HUDEP-2 (cell line): ENCODE results near the gene SYNCRIP.
"Not testable (repeated sequence)": the region's sequence is repeated elsewhere in the genome, so short reads cannot be mapped to it uniquely, and the experiment has no call there.

Source experiments
- DNase-seq, 76 experiments: peaks; one replicate each; lab custom pipeline; 2025; ENCODE audit not compliant: unreplicated experiment in 76 of 76; lab: John Stamatoyannopoulos, UW

Gene SYNCRIP

DNA sequence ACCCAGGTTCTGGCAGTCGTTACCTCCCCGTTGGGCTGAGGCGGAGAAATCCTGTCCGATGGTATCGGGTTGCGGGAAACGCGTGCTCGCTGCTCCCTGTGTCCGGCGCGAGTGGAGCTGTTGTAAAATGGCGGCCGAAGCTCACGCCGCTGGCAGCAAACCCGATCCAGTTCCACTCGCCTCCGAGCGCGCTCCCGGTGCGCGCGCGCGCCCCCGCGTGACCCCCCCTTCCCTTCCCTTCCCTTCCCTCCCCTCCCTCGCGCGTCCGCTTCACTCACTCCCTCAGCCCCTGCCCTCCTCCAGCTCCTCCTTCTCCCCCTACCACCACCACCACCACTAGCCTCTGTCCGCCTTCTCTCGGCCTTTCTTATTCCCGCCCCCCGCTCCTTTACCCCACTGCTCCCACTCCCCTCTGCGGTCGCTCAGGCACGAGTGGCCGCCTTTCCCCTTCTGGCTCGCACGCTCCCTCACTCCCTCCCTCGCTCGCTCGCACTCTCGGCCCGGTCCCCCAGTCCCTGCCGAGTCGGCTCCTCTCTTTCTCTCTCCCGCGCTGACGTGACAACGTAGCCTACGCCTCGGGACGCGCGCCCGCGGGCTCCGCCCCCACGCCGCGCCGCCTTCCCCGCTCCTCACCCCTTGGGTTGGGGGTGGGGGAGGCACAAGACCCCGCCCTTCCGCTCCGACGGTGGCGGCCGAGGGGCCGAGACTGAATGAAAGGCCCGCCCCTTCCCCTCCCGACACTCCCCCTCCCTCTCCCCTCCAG is at the start of gene SYNCRIP:
Gene SYNCRIP (minus strand): TSS at position 113 of the 763 bp plus-strand sequence. CDS start 1,447 bp downstream, outside the sequence.
- DNase-seq: peak; percentile 82 to 100 (median 99)

DNA sequence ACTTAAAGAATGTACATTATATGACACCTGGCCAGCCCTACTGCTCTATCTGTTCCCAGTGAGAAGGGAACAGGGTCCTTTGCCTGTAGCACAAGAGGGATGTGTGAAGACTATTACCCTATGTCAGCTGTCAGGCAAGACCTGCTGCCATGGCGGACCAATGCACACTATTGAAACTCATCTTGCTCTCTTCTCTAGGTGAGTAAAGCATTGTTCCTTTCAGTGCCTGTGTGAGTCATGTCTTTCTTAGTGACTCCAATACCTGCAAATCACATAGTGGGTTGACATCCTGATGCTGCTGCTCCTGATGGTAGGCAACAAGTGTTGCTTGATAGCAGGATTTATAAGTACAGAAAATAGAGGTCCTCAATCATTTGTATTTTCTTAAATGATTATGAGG is 48.8 kb upstream of the SYNCRIP start:
- DNase-seq: no peak

DNA sequence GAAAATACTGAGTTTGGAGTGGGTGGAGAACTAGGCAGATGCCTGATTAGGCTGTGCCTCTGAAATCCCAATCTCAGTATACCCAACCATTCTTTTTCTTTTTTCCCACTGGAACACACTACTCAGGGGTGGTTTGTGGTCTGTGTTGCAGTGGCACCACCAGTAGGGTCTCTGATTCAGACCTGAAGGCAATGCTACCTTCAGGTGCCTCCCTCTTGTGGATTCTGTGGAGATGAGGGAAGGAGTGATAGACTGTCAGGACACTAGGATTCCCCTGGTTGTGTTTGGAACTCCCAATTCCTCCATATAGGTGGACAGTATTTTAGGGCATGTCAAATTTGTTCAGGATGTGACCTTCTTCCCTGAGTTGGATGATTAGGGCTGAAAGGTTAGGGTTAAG is 47.4 kb upstream of the SYNCRIP start:
- no peak for DNase-seq

DNA sequence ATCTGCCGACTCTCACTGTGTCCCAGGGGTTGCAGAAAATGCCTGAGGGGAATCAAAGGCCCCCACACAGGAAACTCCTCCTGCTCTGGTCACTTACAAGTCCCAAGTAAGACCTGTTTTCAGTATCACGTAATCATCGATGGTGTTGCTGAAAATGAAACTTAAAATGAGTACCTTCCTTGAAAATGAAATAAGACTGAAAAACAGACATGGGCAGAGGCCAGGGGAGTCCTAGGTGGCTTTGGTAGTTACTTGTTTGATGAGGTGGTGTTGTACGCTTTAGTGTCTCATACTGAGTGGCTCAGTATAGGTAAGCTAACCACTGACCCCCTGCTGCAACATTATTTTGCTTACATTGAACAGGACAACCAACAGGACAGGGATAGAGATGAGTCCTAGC is 43.0 kb upstream of the SYNCRIP start:
- no peak for DNase-seq

DNA sequence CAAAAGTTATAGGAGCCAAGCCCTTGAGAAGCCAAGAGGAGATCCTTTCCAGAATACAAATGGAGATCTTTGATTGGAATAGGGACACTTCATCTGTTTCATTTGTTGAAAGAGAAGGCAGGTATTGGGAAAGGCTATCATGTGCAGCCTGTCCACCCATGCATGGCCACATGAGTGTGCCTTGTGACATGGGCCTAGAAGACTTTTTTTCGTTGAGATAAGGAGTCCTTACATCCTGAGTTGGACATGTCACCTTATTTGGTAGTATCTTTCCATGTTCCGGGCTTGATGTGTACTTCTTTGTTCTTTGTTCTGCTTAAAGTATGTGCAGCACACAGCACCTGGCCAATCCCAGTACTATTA is 42.1 kb upstream of the SYNCRIP start:
- DNase-seq: no peak

DNA sequence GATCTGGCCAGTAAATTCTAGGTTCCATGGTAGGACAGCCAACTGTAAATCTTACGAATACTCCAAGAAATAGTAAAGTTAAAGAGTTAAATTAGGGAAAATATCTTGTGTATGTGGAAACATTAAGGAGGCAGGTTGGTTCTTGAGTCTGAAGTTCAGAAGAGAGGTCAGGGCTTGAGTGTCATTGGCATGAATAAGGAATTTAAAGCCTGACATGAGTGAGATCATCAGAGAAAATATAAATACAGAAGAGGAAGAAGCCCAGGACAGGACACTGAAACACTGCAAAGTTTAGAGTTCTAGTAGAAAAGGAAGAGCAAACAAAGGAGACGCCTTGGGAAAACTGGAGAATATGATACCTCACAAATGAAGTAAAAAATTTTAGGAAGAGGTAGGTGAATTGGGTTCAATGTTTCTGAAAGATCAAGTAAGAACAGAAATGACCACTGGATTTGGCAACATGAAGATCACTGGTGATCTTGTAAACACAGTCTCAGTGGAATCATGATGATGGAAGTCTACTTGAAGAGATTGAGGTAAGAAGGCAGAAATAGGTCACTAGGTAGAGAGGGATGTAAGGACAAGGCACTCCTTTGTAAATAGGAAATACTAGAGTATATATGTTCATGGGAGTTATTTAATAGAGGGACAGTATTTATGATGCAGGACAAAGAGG is 41.6 kb upstream of the SYNCRIP start:
- no peak for DNase-seq

DNA sequence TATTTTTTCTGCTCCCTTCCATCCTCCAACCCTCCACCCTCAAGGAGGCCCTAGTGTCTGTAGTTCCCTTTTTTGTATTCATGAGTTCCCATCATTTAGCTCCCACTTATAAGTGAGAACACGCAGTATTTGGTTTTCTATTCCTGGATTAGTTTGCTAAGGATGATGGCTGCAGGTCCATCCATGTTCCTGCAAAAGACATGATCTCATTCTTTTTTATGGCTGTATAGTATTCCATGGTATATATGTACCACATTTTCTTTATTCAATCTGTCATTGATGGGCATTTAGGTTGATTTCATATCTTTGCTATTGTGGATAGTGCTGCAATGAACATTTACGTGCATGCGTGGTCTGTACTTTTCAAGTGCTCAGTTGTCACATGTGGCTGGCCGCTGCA is 39.2 kb upstream of the SYNCRIP start:
- DNase-seq: not testable (repeated sequence)

DNA sequence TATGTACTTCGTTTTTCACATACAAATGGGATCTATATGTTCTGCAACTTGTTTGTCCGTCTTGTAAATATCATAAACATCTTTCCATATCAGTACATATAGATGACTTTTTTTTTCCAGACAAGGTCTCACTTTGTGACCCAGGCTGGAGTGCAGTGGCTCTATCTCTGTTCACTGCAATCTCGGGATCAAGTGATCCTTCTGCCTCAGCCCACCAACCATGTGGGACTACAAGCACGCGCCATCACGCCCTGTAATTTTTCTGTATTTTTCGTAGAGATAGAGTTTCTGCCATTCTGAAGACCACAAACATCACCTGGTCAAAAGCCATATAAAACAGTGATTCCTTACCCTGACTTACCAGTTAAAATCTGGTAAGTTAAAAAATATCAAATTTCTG is 37.7 kb upstream of the SYNCRIP start:
- peak in 57 of 76 experiments; percentile 9 to 79 (median 40) for DNase-seq

DNA sequence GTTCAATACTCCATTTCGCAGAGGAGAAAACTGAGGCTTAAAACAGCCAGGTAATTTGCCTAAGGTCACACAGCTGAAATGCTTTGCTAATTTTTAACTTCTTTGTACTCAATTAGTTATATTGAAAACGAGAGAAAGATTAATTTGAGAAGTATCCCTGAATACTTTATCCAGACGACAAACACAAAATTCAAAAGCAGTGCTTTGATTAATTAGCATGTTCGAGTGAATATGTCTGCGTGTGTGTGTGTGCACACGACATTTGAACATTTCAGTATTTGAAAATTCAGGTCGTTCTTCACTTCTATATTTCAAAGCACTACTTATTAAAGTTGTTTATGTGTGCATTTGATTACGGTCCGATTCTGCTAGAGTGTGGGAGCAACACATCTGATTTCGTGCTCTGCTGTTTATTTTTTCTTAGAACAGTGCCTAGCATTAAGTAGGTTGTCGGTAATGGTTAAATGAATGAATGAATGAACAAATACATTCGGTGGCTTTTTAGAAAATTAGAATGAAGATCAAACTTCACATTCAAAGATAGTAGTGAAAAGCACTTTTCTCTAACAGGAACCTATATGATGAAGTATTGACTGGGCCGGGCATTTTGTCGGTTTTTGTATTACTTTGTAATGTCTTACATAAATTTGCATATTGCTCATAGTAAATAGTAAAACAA is 36.9 kb upstream of the SYNCRIP start:
- peak in 8 of 76 experiments; percentile 14 to 77 (median 54) for DNase-seq

DNA sequence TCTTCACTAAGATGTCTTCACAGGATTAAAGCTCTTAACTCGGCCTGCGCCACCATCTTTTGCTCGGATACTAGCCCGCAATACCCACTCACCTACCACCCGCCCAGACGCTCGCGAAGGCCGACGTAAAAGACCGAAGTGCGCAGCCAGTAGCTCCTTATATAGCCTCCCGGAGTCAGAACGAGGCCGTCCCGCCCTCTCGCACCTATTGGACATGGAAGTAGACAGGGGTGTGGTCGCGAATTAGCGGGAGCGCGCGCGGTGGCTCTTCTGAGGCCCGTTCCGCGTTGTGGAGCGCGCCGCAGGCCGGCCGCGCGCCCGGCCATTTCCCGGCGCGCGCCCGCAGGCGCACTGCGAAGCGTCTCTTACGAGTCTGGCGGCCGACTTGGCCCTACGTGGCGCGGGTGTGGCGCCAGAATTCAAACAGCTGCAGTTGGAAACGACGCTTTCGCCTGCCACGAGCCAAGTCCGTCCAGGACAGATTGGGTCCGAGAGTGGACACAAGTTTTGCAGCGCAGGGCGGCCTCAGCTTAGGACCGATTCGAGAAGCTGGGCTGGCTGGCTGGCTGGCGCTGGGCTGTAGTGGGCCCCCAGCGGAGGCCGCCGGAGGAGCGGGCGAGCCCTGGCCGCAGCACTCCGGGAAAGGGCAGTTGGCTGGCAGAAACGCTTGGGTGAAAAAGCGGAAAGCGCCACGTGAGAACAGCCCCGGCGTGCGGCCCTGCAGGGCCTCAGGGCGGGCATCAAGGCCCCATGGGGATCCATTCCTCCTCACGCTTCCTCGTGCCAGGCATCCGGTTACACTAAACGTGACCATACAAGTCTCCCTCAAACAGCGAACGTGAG is 36.1 kb upstream of the SYNCRIP start:
- peak; percentile 88 to 100 (median 98) for DNase-seq

DNA sequence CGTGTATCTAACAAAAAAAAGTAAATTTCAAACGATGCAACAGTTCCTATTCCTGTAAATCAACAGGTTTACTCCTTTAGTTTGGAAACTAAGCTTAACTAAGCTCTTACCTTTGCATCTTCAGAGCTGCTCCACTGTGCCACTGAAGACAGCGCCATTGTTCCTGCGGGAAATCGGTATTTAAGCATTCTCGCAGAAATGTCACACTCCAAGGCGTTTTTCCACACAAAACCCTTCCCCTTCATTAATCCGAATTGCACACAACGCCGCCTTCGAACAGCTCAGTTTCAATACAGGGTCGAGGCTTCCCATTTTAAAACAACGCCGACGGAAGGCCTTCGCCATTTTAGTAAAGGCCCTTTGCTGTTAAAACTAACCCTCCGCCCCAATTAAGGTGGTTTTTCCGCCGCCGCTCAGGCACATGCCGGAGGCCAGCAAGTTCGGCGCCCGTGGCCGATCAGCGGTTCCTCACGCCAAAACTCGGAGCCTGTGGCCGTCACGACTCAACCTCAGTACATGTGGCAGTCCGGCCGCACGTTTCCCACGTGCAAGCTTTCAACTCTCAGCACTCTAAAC is 35.4 kb upstream of the SYNCRIP start:
- DNase-seq: peak in 2 of 76 experiments; percentile 51 to 75

DNA sequence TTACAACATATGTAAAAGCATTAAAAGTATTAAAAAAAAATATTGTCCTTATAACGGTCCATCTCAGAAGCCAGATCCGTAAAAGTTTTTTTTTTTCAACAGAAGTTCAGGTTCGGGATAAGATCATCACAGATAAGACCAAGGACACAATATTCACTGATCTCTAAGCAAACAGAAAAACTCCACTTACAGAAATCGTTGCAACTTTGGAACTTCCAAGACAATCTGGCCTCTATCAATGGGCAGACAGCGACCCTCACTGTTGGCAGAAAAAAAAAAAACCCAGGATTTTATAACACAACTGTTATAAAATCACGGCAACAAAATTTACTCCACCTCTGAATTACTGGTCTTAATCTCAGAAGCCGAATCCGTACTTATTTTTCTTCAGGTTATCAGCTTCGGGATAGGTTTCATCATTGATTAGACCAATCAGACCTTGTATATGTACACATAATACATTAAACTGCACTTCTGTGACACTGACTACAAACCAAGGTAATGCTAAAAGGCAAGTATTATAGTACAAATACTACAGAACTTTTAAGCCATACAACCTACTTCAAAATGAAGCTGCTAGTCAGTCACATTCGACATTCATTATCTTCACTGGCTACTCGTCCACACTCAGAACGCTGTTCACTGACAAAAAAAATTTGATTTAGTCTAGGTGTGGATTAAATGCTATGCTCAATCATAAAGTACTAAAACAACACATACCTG is 34.7 kb upstream of the SYNCRIP start:
- DNase-seq: peak in 2 of 76 experiments; percentile 36 to 37

DNA sequence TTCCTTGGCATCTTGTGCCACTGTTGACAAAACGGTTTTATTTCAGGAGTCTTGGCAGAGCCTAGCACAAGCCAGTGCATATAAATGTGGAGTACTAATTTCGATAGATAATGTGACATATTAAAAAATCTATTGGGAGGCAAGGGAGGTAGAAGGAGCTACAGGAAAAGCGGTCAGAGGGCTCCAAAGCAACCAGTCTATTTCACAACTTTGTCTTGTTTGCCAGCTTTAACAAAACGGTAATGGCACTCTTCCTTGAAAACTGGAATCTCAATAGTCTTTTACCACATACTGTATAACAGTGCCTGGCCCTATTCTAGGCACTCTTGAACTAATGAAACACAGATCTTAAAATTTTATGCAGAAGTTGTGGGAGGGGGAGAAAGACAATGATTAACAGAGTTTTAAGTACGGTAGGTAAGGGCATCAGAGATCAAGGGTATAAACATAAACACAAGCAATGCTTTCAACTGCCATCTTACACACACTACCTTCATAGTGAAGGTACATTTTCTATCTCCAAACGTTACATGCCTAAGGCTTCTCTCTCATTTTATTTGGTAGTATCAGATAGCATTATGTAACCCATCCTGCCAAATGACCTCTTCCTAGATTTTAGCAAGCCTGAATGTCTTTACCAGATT is 33.5 kb upstream of the SYNCRIP start:
- DNase-seq: peak in 1 of 76 experiments; percentile 16

DNA sequence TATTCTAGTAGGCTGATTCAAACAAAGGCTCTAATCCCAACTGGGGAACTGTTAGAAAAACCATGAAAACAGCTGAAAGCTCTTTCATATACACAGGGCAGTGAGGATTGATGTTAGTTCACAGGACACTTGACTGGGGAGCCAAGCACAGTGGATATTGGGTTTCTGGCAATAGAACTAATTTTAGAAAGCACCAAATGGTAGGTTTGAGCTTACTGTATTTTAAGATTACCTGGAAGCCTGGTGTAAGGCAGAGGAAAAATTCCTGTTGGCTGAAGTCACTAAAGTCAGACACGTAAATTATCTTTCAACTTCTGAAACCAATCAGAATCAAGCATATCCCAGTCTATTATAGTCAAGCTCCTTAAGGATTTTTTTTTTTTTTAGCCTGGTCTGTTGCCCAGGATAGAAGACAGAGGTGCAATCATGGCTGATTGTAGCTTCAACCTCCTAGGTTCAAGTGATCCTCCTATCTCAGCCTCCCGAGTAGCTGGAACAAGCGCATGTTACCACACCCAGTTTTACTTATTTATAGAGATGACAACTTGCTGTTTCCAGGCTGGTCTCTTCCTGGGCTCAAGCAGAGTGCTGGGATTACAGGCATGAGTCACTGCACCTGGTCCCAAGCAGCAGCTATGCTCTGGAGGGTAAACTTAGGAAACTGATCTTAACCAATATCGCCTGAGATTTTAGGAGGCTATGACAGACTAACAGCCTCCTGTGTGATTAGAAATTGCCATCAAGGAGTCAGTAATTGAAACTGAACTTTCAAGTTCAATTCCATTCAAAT is 32.5 kb upstream of the SYNCRIP start:
- peak in 17 of 76 experiments; percentile 6 to 54 (median 35) for DNase-seq

DNA sequence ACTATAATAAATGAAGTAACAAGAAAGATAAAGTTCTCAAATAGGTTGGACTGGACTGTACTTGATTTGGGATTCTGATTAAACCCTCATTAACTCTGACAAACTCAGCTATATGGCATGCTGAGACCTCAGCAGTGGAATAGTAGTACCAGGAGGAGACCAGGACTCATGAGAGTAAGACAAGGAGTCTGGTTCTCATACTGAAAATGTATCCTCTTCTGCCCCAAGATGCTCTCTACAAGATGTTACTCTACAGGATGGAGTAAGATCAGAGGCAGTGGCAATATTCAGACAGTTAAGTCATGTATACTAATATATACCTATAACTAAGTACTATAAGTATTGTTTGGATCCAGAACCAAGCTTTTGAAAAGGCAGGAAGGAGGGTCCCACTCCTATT is 31.9 kb upstream of the SYNCRIP start:
- DNase-seq: peak in 12 of 76 experiments; percentile 10 to 54 (median 47)

DNA sequence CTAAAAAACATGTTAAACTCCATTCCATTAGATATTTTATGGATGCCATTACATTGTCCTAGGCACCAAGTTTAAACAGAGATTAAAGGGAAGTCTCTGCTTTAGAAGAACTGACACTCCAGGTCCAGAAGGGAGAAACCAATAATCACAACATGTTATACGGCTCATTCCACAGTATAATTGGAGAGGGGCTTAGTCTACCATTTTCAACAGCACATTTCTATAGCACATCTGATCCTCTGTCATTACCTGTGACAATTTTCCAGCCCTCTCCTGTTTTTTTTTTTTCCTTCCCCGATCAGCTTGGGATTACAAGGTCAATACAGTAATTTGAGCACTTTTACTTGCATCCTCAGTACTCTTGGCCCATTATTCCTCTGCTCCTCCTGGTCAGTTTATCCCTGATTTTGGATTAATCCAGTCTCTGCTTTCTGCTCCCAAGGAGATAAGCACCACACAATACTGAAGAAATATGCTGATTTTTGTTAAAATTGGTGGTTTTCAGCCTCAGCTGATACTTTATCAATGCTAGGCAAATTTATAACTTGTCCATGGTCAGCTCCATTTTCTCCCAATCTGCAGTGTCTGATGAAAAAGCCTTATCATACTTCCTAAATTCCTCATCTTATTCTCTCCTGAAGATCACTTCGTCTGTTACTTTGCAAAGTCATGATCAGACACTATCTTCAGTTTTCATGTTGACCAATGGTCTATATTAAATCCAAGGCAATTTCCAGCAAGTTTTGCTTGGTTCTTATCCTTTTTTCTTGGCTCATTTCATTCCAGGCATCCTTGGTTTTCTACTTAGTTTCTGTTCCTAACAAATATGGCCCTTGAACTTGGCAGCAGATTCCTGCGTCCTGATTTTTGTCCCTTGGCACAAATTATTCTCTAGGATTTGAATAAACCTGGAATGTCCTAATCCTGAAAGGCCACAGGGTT is 30.8 kb upstream of the SYNCRIP start:
- peak in 15 of 76 experiments; percentile 13 to 57 (median 45) for DNase-seq

DNA sequence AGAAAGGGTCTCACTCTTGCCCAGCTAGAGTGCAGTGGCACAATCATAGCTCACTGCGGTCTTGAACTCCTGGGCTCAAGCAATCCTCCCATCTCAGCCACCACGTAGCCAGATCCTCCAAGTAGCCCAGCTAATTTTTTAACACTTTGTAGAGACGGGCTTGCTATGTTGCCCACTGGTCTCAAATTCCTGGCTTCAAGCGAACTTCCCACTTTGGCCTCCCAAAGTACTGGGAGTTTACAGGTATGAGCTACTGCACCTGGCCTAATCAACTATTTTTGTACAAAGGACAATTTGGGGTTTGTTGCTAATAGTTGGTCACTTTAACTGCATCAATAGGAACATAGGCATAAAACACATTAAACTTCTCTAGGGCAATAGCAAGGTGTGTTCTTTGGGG is 29.9 kb upstream of the SYNCRIP start:
- peak in 1 of 76 experiments; percentile 24 for DNase-seq
